ENCODE data around the gene TMA7.
A peak's percentile ranks its signal among the peaks of the same experiment; 100 is the strongest.
"Not testable (repeated sequence)": the region's sequence is repeated elsewhere in the genome, so short reads cannot be mapped to it uniquely, and the experiment has no call there.

Gene TMA7
- total RNA-seq: 62.1 reads per million, percentile 73 among the genes with 10 or more reads in this experiment

DNA sequence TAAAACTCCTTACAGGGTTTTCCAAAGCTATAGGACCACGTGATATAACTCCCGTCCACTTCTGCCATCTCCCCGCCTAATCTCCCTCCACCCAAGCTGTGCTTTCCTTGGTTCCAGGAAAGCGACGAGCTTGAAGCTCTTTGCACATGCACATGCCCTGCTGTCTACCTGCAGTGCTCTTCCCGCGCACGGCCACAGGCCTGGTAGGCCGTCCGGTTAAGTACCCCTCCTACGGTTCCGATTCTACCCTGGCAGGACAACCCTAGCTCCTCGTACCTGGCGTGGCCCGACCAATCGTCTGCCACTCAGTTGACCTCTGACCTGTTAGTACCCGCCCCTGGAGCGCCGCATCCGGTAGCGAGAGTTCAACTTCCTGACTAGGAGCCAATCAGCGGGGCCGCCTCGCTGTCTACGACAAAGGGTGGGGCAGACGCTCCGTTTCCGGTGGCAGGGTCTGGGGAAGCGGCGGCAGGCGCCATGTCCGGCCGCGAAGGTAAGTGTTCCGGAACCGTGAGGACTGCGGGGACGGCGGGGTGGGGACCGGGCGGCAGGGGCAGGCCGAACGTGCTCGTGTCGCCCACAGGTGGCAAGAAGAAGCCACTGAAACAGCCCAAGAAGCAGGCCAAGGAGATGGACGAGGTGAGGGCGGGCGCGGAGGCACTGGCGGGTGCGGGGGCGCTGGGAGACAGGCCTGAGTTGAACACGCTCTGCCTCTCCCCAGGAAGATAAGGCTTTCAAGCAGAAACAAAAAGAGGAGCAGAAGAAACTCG lies at the start of gene TMA7, which contains the start of gene CCDC51:
TSS of gene TMA7 (plus strand) at position 438 of the 770 bp plus-strand sequence. CDS start at position 478, 40 bp downstream.
TSS of gene CCDC51 (minus strand) at position 300 of the 770 bp plus-strand sequence. CDS start 4,991 bp downstream, outside the sequence.
- peak; percentile 98 for DNase-seq

DNA sequence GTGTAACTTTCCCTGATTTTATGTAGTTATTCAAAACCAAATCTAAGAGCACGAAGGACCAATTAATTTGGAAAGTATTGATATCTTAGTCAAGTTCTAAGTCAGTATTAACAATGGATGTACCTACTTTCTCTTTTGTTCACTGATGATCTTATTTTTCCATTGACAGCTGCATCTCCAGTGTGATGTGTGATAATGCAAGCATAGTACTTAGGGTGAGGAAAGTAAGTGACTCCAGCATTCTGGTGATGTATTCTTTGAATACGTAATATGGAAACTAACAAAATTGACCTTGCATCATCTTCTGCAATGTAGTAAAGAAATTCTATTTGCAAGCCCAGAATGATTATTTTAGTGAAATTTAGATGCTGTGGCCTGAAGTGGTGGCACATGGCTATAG lies 45.7 kb upstream of the TMA7 start:
- DNase-seq: no peak

DNA sequence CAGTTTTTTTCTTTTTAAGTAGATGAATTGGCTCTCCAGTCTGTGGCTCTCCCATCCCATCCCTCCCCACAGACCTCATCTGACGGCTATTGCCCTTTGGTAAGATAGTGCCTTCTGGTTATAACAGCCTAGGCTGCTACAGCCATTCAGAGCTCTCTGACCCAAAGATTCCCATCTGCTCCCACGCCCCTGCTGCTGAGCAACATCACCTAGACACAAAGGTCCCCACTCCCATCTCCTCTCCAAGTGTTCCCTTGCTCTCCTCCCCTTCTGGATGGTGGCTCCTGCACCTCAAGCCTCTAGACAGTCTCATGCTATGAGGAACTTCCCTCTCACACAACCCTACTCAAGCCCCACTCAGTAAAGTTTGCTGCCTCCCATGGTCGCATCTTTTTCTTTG lies 44.3 kb upstream of the TMA7 start:
- no peak for DNase-seq

DNA sequence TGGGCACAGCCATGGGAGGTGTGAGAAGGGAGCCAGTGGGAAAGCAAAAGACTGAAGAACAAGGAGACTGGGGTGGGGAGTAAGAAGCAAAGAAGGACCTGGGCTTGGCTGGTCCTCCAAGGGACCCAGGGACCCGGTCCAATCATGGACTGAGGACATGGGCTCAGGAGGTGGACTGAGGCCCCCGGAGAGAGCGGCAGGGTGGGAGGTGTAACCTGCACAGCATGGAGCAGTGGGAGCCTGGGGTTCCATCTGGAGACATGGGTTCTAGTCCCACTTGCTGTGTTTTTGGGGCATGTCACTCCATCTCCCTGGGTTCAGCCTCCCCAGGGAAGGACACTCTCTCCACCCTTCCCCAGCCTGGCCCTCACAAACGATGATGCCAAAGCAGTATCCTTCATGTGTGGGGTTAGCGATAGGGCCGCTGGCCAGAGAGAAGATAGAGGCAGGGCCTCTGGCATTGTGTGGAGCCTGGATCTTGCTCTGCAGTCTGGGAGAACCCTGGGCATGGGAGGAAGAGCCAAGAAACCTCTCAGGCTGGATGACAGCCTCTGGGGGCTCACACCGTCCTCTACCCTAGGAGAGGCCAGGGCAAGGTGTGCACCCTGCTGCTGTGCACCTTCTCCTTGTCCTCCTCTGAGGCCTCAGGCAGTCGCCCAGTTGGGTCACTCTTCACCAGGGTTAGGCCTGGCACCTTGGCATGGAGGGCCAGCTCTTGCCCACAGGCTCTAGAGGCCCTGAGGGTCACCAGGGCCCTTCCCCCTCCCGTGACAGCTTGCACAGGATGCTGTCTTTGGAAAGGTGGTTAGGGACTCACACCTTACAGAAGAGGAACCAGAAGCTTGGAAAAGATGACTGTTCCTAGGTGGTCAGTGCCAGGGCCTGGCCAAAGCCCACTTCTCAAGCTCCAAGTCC lies 42.0 kb upstream of the TMA7 start:
- DNase-seq: no peak

DNA sequence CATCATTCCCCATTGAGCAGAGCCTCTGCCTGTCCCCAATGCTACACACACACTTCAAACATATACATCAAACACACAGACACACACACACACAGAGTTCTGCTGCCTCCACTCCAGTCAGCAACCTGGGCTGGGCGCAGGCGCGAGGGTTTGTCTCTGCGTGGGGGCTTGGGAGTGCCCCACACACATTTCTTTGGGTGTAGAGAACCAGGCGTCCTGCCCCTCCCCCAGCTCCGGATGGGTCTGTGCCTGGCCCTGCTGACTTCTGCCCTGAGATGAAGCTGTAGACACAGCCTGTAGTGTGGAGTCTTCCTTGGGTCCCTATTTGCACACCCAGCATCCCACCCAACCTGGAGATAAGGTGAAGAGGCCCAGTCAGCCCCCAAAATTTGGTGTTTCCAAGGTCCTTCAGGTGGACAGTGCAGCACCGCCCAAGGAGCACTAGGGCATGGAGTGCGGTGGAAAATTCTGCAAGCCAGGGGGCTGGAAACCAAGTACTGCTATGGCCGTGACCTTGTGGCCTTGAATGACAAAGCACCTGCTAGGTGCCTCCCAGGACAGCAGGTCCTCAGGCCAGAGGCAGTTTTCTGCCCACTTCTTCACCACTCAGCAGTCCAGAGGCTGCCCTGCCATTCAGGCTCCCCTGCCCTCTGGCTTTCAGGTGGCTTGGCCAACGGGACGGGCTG lies 41.2 kb upstream of the TMA7 start:
- DNase-seq: no peak

DNA sequence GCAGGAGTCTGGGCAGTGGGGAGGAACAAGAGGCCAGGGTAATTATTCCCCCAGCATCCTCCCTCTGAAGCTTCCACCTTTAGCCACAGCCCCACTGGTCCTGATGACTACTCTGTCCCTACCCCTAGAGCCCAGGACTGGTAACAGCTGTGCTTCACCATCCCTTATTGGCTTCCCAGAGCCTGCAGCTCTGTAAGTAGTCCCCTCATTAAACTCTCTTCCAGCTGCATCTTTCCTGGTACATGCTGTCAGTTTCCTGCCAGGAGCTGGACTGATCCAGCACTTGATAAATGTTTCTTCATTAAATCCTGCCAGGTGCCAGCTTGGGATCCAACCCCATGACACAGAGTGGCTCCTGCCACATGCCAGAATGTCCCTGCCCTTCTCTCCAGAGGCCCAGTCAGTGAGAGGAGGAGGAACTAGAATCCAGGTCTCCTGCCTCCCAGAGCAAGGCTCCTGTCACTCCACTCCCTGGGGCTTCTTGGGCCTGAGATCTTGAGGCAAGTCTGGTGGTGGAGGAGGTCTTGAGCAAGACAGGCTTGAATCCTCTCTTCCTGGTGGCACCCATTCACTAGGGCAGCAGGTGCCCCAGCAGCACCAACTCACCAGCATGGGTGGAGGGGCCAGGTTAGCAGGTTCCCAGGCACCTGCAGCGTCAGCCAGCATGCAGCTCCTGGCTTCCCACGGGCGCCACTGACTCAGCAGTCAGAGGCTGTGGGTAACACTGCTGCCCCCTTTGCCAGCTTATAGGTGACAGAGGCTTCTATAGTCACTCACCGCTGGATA lies 40.5 kb upstream of the TMA7 start:
- DNase-seq: no peak

DNA sequence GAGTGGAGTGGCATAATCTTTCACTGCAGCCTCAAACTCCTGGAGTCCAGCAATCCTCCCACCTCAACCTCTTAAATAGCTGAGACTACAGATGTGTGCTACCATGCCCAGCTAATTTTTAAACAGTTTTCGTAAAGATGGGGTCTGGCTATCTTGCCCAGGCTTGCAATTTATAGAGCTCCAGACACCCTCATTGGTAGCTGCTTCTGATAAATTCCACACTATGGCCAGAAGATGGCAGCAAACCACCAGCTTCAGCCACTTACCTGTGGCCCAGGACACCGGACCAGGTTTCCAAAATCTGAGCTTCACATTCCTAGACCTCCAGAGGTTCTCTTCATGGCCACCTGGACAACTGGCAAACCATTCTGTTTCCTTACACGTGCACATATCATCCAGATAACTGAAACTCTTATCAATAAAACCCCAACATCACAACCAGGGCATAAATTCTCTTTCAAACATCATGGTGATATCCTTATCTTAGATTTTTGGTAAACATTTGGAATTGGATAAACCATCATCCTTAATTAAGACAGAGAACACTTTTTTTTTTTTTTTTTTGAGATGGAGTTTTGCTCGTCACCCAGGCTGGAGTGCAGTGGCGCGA lies 39.1 kb upstream of the TMA7 start:
- peak; percentile 55 for DNase-seq

DNA sequence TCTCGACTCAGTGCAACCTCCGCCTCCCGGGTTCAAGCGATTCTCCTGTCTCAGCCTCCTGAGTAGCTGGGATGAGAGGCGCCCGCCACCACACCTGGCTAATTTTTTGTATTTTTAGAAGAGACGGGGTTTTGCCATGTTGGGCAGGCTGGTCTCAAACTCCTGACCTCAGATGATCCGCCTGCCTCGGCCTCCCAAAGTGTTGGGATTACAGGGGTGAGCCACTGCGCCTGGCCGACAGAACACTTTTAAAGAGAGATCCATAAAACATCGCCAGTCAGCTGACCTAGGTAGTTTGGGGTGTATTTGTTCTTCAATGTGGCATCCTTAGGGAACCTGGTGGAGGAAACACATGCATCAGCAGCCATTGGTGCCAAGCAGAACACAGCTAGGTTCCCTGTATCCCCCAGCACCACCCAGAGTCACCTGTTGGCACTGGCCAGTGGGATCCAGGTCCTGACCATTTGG lies 38.6 kb upstream of the TMA7 start:
- not testable (repeated sequence) for DNase-seq

DNA sequence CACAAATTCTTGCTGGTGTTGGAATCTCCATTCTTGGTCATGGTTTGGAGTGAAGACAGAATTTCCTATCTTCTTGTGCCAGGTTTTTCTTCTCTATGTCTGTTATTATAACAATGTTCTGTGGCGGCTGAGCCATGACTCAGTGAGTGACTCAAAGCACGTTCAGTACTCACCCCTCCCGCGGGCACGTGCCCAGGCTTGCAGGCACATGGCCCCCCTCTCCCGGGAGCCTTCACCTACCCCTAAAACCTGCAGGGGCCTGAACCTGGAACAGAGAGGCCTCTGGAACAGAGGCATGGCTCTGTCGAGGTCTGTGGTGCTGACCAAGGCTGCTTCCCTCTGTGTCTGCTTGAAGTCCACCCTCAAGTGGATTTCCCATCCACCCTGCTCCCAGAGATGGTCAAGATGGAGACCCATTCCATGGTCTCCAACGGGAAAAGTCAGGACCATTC lies 37.8 kb upstream of the TMA7 start:
- DNase-seq: no peak

DNA sequence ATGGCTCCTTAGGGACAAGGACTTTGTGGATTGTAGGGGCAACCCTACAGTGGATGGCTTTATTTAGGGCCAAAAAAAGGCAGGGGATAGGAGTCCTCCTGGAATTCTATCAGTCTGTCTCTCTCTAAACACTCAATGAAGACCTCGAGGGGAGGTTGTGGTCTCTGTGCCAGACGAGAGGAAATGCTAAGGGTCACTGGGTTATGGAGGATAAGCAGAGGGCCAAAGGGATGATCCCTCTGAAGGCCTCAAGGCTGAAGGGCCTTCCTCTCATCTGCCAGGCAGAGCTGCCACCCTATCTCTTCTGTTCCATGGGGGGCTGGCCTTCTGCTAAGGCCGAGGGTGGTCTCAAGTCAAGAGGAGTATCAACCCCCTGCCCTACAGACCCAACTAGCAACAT lies 37.1 kb upstream of the TMA7 start:
- DNase-seq: no peak

DNA sequence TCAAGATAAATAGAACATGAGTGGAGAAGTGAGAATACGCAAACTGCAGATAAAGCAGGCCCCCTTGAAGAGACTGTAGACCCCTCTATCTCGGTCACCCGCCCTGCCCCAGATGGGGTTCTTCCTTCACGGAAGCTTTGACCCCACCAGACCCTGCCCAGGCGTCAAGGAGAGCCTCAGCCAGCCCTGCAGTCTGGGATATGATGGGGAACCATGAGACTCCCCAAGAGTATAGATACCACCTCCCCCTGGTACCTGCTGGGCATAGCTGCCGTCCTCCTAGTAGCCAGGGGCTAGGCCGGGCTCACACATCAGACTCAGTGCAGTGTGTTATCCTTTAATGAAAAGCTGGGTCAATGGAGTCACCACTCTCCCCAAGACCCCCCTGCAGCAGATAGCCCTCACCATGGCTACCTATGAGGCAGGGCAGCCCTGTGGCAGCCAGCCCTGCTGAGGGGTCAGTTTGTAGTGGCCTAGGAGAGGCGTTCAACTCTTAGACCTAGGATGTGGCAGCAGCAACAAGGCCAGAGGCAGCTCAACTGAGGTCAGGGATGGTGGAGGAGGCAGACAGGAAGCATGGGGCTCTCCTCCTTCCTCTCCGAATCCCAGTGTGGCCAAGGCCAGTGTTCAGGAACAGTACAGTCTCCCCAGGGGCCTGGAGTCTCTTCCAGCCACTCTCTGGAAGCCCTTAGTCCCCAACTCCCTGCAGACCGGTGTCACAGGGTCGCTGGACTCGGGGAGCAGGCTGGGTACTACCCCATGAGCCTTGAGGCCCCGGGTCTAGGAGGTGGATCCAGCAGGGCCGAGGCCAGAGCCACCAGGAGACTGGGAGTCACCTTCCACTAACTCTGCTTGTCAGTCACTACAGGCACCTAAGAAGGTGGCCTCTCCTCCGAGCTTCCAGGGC lies 36.3 kb upstream of the TMA7 start:
- DNase-seq: no peak

DNA sequence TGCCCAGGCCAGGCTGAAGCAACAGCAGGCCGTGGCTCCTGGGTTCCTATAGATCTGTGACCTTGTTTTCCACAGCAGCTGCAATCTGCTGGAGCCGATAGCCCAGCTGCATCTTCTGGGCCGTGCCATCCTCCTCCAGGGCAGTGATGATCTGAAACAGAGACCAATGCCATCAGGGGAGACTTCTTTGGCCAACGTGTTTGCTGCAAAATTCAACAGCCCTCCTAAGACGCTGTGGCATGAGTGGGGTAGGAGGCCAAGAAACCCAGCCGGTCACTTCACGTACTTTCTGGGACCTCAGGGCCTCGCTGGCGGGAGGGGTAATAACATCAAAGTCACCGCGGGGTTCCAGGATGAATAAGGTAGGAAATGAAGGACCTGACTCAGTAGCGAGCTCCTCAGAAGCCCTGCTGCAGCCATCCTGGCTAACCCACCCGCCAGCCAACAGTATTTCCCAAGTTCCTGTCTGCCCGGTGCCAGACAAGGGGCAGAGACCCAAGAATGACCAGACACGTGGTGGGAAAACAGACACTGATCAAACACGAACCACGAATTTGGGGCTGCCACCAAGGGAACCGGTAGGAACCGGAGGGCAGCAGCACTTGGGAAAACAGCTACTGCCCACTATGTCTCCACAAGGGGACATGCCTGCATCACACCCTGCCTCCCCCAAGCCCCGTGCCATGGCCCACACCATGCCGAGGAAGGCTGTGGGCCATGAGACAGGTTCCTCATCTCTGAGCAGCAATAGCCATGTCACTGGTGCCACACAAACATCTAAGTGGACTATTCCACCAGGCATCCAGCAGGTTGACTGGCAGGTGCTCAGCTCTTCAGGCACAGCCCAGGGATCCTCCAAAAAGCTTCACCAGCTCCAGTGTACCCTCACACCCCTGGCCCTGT lies 35.4 kb upstream of the TMA7 start:
- DNase-seq: no peak

DNA sequence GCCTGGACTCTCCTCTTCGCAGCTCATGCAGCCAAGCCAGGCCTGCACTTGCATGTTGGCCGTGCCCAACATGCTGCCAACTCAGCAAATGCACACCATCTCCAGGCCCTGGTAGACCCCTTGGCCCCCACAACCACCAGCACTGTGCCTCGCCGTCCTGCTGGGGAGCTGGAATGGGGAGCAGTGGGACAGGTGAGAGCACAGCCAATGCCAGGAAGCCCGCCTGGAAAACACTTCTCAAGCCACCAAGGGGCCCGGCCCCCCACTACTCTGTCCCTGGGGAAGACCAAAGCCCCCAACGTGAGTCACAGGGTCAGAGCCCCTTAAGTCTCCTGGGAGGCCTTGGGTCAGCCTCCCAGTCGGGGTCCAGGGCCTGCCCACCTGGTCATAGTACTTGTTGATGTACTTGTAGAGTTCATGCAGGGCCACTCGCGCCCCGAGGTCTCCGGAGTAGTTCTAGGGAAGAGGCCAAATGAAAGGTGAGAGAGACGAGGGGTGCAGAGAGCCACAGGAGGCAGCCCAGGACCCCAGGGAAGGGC lies 34.6 kb upstream of the TMA7 start:
- DNase-seq: no peak

DNA sequence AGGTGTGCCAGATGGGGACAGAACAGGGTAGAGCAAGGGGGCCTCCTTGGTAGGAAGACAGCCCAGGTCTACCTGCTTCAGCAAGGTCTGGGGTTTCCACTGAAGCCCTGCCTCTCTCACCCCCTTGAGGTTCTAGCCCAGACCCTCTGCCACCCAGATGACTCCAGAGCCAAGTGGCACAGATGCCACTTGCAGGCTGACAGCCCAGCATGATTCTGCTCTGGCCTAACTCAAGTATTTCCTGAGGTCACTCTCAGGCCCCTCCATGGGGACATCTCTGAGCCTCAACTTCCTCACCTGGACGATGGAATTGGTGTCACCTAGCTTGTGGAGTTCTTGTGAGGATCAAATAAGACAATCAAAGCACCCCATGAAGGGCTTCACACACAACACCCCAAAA lies 34.1 kb upstream of the TMA7 start:
- DNase-seq: no peak

DNA sequence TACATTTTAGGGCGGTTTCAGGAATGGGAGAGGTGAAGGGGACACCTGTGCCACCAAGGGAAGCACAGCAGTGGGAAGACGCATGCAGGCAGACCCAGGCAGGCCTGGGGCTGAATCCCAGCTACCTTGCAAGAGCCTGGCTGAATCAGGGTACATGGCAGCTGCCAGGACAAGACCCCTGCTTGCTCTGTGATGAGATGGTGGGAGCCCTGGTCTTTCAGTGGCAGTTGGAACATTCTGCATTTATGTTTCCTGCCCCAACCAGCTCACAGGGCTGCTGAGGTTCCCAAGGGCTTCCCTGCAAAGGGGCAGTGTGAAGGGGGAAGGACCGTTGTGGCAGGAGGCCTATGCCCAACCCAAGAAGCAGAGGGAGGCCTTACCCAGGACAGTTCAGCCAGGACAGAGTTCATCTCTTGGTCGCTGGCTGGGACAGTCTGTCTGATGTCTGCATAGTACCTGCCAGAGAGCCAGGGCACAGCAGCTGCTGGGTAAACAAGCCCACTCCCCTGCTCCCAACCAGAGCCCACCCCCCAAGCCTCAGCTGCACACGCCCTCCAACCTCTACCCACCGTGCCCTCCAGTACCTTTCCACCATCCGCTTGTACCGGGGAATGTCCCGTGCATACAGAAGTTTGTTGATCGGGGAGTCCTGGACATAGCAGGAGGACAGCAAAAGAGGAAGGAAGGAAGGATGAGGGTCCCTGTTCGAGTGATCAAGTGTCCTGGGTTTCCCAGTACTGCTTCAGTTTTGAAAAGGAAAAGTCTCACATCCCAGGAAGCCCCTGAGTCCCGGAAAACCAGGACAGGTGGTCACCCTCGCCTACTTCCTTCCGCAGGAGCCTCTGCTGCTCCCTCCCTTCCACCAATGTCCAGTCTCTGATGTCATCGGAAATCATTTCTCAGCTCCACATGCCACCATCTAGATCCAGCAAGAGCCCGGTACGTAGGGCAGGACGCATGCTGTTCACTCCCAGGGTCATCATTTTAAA lies 33.3 kb upstream of the TMA7 start:
- DNase-seq: no peak

DNA sequence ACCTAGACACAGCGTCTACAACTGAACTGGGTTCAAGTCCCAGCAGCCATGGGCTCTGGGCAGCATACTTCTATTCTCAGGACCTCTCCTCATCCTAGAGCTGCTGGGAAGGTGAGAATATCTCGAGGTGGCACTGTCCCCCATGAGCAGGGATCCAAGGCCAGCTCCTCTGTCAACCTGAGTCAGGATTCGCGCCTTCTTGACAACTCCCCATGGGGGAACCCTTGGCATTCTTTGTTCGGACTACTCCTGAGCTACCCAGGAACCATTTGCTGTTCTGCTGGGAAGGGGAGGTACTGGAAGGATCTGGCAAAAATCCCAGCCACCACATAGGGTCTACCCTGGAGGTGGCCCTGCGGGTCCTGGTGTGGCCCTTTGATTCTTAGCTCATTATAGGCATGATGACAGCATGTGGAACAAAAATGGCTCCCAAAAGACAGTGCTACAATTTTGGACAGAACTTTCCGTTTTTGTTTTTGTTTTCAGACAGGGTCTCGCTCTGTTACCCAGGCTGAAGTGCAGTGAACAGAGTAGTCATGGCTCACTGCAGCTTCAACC lies 32.4 kb upstream of the TMA7 start:
- no peak for DNase-seq

DNA sequence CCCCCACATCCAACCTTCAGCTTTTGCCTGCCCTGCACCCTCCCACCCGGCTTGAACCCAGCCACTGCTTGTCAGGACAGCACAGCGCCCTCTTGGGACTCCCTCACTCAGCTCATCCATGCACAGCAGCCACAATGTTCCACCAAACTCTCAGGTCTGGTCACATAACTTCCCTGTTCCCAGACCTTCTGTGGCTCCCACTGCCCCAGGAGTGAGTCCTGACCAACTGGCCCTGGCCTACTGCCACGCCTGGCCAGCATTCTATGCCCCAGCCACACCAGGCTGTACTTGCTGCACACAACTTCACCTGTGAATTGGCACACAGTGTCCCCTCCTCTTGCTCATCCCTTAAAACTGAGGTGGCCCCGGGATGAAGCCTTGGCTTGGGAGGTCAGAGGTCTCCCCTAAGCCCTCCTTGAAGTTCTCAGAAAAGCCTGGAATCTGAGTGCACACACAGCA lies 31.2 kb upstream of the TMA7 start:
- DNase-seq: no peak
